K562 (cell line): ENCODE measurements around the gene FOCAD.

Source experiments
- DDX20 ChIP-seq: fragments of 450-650 bp; IDR thresholded peaks from 2 replicates; pipeline ENCODE4 v1.6.1; 2016; ENCODE audit warnings: missing genetic modification characterization, low read depth, mild to moderate bottlenecking, missing compliant biosample characterization, moderate library complexity
- KLF1 ChIP-seq: fragments of 450-650 bp; IDR thresholded peaks from 2 replicates; pipeline ENCODE4 v1.6.1; 2016; ENCODE audit warnings: missing genetic modification characterization, missing compliant biosample characterization
- MTF1 ChIP-seq: fragments of 250-450 bp; sonication (Bioruptor Pico); IDR thresholded peaks from 2 replicates; pipeline ENCODE4 v1.9.0; 2021; ENCODE audit warnings: moderate library complexity, mild to moderate bottlenecking, inconsistent platforms, borderline replicate concordance
- NRF1 ChIP-seq, 2 experiments: fragments of 450-650 bp; IDR thresholded peaks in 1 of 2; conservative IDR thresholded peaks in 1 of 2; 2 replicates each; pipeline ENCODE4 v1.6.1; 2014; ENCODE audit warnings: mild to moderate bottlenecking in 2 of 2
- POLR2A ChIP-seq: fragments of 450-650 bp; conservative IDR thresholded peaks from 2 replicates; pipeline ENCODE4 v1.6.1; 2016
- POLR2AphosphoS2 ChIP-seq: IDR thresholded peaks from 2 replicates; pipeline ENCODE4 v1.6.1; 2012; ENCODE audit warnings: low read length, improper control_type of control experiment
- ZNF318 ChIP-seq, 2 experiments: fragments of 450-650 bp; IDR thresholded peaks; 2 replicates each; pipeline ENCODE4 v1.6.1; 2016; ENCODE audit warnings: mild to moderate bottlenecking in 2 of 2, borderline replicate concordance in 1 of 2, low read depth in 1 of 2, moderate library complexity in 1 of 2
- ZNF354B ChIP-seq: fragments of 250-450 bp; sonication (Bioruptor Pico); IDR thresholded peaks from 2 replicates; pipeline ENCODE4 v1.4.0; 2020
- TF ChIP-seq, protein P1 (sequence below): sonication (generic); formaldehyde crosslinking; IDR thresholded peaks from 2 replicates; pipeline ENCODE4 v1.8.0; 2022; ENCODE audit warnings: mild to moderate bottlenecking, missing genetic modification reagents
- TF ChIP-seq, protein P2 (sequence below), 3 experiments: IDR thresholded peaks in 2 of 3; conservative IDR thresholded peaks in 1 of 3; 2 replicates each; pipeline ENCODE4 v1.5.1; 2011 to 2012; ENCODE audit warnings: low read length in 3 of 3, mild to moderate bottlenecking in 3 of 3, control low read depth in 2 of 3, improper control_type of control experiment in 1 of 3, inconsistent platforms in 1 of 3, low read depth in 1 of 3, mixed read lengths in 1 of 3, moderate library complexity in 1 of 3; ENCODE audit not compliant: insufficient read depth in 2 of 3

- no peak for TF ChIP-seq POLR2A
- no peak for TF ChIP-seq MTF1 (CRISPR knock-in tag)
- TF ChIP-seq, protein P1, sequence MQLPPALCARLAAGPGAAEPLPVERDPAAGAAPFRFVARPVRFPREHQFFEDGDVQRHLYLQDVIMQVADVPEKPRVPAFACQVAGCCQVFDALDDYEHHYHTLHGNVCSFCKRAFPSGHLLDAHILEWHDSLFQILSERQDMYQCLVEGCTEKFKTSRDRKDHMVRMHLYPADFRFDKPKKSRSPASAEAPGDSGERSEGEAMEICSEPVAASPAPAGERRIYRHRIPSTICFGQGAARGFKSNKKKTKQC (CRISPR knock-in tag), result no peak
- TF ChIP-seq POLR2AphosphoS2, result no peak
- no peak for TF ChIP-seq NRF1 (conservative IDR thresholded peaks at IDR 0.05 in 1 of 2, IDR thresholded peaks at IDR 0.05 in 1 of 2)
- no peak for TF ChIP-seq ZNF354B (CRISPR knock-in tag)
- no peak for TF ChIP-seq KLF1
- TF ChIP-seq DDX20 (tag), result no peak
- TF ChIP-seq, protein P2, sequence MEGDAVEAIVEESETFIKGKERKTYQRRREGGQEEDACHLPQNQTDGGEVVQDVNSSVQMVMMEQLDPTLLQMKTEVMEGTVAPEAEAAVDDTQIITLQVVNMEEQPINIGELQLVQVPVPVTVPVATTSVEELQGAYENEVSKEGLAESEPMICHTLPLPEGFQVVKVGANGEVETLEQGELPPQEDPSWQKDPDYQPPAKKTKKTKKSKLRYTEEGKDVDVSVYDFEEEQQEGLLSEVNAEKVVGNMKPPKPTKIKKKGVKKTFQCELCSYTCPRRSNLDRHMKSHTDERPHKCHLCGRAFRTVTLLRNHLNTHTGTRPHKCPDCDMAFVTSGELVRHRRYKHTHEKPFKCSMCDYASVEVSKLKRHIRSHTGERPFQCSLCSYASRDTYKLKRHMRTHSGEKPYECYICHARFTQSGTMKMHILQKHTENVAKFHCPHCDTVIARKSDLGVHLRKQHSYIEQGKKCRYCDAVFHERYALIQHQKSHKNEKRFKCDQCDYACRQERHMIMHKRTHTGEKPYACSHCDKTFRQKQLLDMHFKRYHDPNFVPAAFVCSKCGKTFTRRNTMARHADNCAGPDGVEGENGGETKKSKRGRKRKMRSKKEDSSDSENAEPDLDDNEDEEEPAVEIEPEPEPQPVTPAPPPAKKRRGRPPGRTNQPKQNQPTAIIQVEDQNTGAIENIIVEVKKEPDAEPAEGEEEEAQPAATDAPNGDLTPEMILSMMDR (IDR thresholded peaks at IDR 0.05 in 2 of 3, conservative IDR thresholded peaks at IDR 0.05 in 1 of 3; ENCODE audit: insufficient read depth in 2 of 3, low read depth in 1 of 3, low read length in 3 of 3), result no peak
- TF ChIP-seq ZNF318 (IDR thresholded peaks at IDR 0.05; ENCODE audit: borderline replicate concordance in 1 of 2, low read depth in 1 of 2), result no peak
Measured at GRCh38 chr9:20994486-20994885, 310.4 kb downstream of the FOCAD start.
